NCI-H748 treated with DMSO at 0.1 percent for 48 hours (cell line): ENCODE data around the gene ADM5.

Experiments used
- DNase-seq: peaks from one replicate; lab custom pipeline; 2025; lab: John Stamatoyannopoulos, UW

ADM5 gene

GRCh38 chr19:49680421-49681351 lies 8.7 kb upstream of the ADM5 start:
- peak; percentile 91 for DNase-seq

GRCh38 chr19:49681830-49682229 lies 7.6 kb upstream of the ADM5 start:
- no peak for DNase-seq

GRCh38 chr19:49682274-49682673 lies 7.1 kb upstream of the ADM5 start:
- DNase-seq = no peak

GRCh38 chr19:49683814-49684250 lies 5.6 kb upstream of the ADM5 start:
- DNase-seq = no peak

- no peak for DNase-seq
These were observed 5.0 kb upstream of the ADM5 start for GRCh38 chr19:49684251-49684982.

GRCh38 chr19:49684983-49685553 lies 4.3 kb upstream of the ADM5 start:
- no peak for DNase-seq

GRCh38 chr19:49685845-49686332 lies 3.5 kb upstream of the ADM5 start:
- DNase-seq = no peak

- DNase-seq = no peak
These were observed 2.8 kb upstream of the ADM5 start for GRCh38 chr19:49686503-49687088.

- DNase-seq = no peak
These were observed 2.2 kb upstream of the ADM5 start for GRCh38 chr19:49687150-49687549.

GRCh38 chr19:49687566-49688316 lies 1.7 kb upstream of the ADM5 start:
- no peak for DNase-seq

GRCh38 chr19:49688531-49689132 lies 762 bp upstream of the ADM5 start:
- DNase-seq = no peak

- DNase-seq = peak; percentile 68
These were observed 773 bp downstream of the ADM5 start for GRCh38 chr19:49690079-49690655.

- DNase-seq = peak; percentile 97
These were observed 1.4 kb downstream of the ADM5 start, which contains the start of gene CPT1C for GRCh38 chr19:49690656-49691242. CPT1C (plus strand) TSS chr19:49691116; CDS start chr19:49692253, 1,137 bp downstream.

- DNase-seq = peak; percentile 83
These were observed 2.1 kb downstream of the ADM5 start for GRCh38 chr19:49691243-49692146.

- no peak for DNase-seq
These were observed 2.7 kb downstream of the ADM5 start for GRCh38 chr19:49692147-49692506.

GRCh38 chr19:49696115-49696514 lies 6.7 kb downstream of the ADM5 start:
- DNase-seq = no peak

GRCh38 chr19:49696865-49697264 lies 7.5 kb downstream of the ADM5 start:
- no peak for DNase-seq

- DNase-seq = no peak
These were observed 10.0 kb downstream of the ADM5 start for GRCh38 chr19:49699364-49699763.

GRCh38 chr19:49700563-49700962 lies 11.2 kb downstream of the ADM5 start:
- DNase-seq = no peak
